NCI-H1436 treated with DMSO at 0.1 percent for 48 hours (cell line): ENCODE data around the gene DRC1.
"Not testable (repeated sequence)": the region's sequence is repeated elsewhere in the genome, so short reads cannot be mapped to it uniquely, and the experiment has no call there.

ENCODE experiments used
- DNase-seq: peaks from one replicate; lab custom pipeline; 2025; lab: John Stamatoyannopoulos, UW

Gene DRC1

GRCh38 chr2:26463244-26464192 lies 61.8 kb downstream of the DRC1 start:
- DNase-seq = no peak

DNA sequence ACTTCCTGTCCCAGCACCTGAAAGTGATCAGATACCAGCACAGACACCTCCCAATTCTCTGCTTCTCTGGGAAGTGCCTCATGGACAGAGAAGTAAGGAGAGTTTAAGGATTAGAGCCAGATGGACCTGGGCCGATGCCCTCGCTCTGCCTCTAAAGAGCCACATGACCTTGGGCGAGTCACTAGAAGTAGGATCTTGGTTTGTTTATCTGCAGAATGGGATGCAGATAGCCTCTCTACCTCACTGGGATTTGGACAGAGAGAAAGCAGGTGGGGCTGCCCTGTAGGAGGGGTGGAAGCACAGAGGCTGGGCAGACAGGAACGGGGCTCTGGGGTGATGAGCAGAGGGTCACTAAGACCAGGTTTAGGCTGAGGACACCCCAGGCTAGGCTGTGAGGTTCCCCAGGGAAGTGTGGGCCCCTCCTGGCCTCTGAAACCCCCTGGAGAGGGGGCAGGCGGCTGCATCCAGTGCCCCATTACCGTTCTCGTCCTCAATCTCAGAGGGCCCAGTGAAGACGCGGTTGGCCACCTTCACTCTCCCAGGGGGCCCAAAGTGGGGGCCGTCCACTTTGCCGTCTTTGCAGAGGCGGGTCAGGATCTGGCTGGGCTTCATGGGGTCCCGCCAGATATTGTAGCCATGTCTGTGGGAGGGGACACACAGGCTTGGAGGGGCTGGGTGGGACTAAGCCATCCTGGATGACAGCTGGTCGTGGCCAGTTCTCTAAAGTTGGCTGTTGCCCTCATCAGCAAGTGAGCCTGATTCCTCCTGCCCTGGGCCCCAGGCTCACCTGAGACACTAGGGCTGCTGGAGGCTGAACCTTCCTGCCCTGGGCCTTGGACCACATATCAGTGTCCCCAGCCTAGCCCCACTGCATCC lies 62.9 kb downstream of the DRC1 start:
- DNase-seq = no peak

GRCh38 chr2:26465266-26465925 lies 63.7 kb downstream of the DRC1 start:
- no peak for DNase-seq

DNA sequence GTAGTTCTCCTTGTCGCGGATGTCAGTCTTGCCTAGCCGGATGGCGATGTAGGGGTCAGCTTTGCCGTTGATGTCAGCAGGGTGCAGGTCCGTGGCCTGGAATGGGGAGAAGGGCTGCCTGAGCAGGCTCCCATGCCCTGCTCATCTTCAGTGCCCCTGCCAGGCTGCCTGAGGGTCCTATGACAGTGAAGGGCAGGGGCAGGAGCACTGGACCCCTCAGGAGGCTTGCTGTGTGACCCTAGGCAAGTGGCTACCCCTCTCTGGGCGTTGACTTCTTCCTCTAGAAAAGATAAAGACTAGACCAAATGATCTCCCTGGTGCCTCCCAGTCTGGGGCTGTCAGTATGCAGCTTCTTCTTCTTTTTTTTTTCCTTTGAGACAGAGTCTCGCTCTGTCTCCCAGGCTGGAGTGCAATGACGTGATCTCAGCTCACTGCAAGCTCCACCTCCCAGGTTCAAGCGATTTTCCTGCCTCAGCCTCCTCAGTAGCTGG lies 64.3 kb downstream of the DRC1 start:
- no peak for DNase-seq

- no peak for DNase-seq
These were observed 65.1 kb downstream of the DRC1 start for GRCh38 chr2:26466662-26467310.

- DNase-seq = not testable (repeated sequence)
These were observed 66.8 kb downstream of the DRC1 start for GRCh38 chr2:26468544-26468943.

DNA sequence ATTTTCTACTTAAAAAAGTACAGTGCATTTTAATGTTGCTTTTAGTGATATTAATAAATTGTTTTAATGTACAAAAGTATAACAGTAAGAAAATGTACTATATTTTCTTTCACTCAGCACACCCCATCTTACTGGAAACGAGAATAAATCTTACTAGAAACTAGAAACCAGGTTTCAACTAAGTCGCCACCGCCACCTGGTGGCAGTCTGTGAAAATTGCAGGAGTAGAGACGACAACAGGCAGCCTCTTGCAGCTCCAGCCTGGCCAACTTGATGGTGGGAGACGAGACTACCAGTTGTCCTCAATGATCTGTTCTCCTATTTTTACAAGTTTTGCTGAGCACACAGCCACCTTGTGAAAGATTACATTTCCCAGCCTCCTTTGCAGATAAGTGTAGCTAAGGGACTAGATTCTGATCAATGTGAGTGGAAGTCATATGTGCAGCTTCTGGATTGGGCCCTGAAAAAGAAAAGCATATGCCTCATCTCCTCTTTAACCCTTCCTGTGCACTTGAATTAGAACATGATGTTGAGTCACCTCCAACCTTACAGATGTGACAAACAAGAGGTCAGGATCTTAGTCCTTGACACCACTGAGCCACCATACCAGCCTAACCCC lies 67.5 kb downstream of the DRC1 start:
- DNase-seq = no peak

- DNase-seq = no peak
These were observed 68.2 kb downstream of the DRC1 start for GRCh38 chr2:26469955-26470354.

- no peak for DNase-seq
These were observed 69.0 kb downstream of the DRC1 start for GRCh38 chr2:26470601-26471260.

GRCh38 chr2:26471289-26471688 lies 69.6 kb downstream of the DRC1 start:
- no peak for DNase-seq

GRCh38 chr2:26471766-26472706 lies 70.3 kb downstream of the DRC1 start:
- no peak for DNase-seq

DNA sequence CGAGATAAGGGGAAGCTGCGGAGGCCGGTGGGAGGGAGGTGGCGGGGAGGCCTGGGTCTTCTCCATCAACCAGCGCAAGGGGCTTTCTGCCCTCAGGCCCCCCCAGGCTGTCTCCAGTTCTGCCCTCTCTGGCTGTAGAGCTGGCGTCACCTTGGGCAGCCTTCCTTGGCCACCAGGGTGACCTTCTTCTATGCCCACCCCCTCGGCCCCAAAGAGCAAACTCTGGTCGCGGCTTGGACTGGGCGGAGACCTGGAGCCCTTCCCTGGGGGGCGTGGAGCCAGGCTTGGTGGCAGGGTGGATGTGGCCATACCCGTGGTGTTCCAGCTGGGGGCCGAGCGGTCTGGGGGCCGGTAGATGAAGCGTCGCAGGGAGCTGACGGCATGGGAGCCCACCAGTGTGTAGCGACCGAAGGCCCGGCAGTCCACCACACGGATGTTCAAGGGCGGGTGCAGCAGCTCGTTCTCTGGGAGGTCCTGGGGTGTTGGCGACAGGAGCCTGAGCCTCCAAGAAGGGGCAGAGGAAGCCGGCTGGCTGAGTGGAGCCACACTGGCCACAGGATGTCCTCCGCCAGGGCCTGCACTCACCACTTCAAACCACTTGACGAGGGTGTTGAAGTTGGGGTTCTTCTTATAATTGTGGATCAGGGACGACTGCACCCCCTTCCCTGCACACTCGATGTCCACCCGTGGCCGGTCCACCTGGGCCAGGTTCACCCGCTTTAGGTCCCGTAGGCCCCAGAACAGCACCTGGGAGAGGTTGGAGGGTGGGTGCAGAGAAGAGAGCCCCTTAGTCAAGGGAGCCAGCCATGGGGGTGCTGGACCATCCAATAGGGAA lies 71.3 kb downstream of the DRC1 start:
- no peak for DNase-seq

DNA sequence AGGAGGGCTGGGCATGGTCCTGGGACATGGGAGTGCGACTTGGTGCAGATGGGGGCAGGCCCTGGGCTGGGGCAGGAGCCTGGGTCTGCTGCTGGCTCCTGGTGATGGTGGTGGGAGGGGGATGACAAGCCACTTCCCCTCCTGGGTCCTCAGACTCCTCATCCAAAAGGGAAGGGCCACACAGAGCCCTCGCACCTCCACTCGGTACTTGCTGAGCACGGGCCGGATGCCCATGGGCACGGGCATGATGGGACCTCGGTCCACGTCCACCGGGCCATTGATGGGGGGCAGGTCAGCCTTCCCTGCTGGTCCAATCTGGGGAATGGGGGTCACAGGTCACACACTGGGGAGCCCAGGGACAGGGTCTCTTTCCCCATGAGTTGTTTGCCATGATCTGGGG lies 72.1 kb downstream of the DRC1 start:
- DNase-seq = no peak

DNA sequence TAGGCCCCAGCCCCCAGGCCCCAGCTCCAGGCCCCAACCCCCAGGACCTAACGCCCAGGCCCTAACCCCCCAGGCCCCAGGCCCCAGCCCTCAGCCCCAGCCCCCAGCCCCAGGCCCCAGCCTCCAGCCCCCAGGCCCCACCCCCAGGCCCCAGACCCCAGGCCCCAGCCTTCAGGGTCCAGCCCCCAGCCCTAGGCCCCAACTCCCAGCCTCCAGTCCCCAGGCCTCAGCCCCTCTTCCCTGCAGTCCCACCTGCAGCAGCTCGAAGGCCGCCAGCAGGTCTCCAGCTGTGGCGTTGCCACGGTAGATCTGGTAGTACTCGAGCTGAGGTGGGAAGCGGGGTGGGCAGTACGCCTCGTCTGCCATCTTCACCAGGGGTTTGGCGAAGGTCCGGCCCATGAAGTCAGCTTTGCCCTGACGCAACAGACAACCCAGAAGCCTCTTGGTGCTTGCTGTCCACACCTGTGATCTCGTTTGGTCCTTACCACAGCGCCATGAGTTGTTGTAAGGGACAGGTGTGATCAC lies 72.6 kb downstream of the DRC1 start:
- no peak for DNase-seq

DNA sequence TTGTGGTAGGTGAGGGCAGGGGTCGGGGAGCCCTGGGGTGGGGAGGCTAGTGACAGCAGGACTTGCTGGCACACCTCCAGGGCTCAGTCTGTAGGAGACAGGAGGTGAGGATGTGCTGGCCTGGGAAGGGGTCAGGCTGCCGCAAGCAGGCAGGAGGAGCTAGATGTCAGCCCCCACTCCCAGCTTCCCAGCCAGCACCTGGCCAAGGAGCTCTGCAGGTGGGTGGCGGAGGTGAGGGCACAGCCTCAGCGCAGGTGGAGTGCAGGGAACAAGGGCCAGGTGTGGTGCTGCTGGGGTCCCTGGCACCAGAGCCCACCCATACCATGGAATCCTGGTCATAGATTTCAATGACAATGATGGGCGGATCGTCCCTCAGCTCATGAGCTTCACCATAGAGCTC lies 73.3 kb downstream of the DRC1 start:
- DNase-seq = no peak

DNA sequence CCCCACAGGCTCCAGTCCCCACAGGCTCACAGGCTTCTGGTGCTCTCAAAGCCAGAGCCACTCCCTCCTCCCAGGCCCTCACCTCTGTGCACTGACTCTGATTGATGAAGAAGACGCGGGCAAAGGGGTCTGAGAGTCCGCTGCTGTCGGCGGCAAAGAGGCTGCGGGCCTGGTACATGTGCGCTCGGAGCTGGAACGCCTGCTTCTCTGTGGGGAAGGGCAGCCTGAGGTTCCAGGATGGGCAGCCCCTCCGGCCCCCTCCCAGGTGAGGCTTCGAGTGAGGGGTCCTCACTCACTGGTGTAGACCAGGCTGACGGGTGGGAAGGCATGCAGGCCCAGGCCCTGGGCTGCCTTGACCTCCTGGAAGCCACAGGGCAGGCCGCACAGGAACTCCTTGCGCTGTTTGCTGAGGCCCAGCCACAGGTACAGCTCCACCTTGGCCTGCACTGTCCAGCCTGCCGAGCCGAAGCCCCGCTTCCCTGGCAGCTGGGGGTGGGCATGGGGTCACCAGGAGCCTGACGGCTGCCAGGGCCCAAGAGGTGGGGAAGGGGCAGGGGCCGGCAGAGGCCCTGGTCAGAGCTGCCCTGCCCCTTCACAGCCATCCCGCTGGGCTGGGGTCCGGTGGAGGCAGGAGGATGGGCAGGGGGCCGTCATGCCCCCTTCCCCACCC lies 74.2 kb downstream of the DRC1 start:
- no peak for DNase-seq

GRCh38 chr2:26477126-26477910 lies 75.6 kb downstream of the DRC1 start:
- DNase-seq = no peak
